ENCODE results near the gene CCDC88A.

Gene CCDC88A

GRCh38 chr2:55327470-55328230, 92.0 kb downstream of the CCDC88A start:
- H3K27ac ChIP-seq = no peak overlapping the region
- TF ChIP-seq, protein P1, sequence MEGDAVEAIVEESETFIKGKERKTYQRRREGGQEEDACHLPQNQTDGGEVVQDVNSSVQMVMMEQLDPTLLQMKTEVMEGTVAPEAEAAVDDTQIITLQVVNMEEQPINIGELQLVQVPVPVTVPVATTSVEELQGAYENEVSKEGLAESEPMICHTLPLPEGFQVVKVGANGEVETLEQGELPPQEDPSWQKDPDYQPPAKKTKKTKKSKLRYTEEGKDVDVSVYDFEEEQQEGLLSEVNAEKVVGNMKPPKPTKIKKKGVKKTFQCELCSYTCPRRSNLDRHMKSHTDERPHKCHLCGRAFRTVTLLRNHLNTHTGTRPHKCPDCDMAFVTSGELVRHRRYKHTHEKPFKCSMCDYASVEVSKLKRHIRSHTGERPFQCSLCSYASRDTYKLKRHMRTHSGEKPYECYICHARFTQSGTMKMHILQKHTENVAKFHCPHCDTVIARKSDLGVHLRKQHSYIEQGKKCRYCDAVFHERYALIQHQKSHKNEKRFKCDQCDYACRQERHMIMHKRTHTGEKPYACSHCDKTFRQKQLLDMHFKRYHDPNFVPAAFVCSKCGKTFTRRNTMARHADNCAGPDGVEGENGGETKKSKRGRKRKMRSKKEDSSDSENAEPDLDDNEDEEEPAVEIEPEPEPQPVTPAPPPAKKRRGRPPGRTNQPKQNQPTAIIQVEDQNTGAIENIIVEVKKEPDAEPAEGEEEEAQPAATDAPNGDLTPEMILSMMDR (conservative IDR thresholded peaks at IDR 0.05) = no peak
- no peak for TF ChIP-seq ZFX (IDR thresholded peaks at IDR 0.05)

DNA sequence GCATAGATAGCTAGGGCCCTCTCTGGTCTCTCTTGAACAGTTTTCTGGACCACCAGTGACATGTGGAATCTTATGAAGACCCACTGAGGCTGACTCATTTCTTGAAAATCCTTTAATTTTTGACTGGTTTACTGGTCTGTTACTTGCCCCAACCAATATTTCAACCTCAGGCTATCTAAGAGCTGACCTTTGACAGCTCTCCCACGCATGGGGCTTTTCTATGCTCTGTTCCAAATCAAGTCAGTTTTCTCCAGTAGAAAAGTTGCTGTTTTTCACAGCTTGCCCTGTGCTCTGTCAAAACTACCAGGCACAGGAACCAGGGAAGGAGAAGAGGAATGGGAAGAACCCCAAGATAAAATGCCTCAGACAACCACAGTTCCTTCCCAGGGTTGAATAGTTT, 104.7 kb downstream of the CCDC88A start:
- no peak for TF ChIP-seq ZFX (IDR thresholded peaks at IDR 0.05)
- TF ChIP-seq, protein P1 (conservative IDR thresholded peaks at IDR 0.05) = no peak
- no peak overlapping the region for H3K27ac ChIP-seq

DNA sequence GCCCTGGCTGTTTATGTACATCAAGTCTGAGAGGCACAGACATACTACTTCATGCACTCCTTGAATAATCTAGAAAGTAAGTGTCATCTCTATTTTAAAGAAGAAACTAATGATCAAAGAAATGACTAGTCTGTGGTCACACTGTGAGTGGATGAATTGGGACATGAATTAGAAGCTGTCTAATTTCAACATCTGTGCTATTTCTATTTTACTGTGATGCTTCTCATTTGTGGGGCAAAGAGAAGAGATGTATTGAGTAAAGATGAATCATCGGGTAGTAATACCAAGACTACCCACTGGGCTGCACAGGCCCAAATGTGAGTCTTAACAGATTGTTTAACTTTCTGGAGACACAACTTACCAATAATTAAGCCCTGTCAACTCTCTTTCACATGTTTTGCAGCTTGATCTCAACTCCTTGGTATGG, 108.2 kb downstream of the CCDC88A start:
- TF ChIP-seq, protein P1 (conservative IDR thresholded peaks at IDR 0.05) = no peak
- no peak for TF ChIP-seq ZFX (IDR thresholded peaks at IDR 0.05)
- no peak overlapping the region for H3K27ac ChIP-seq

DNA sequence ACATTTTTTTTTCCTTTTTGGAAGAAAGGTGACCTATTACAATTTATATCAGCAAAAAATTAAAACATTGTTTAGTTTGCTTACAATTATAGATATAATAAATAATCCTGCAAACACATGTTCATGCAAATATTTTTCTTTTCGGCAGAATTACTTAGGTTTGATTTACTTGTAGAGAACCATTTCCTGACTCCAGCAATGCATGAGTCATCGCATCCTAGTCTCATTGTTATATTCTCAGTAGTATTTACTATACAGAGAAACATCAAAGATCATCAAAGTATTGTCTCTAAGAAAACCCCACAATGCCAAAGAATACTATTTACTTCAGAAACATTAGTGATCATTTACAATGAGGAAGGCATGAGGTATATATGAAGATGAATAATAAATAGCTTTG, 110.2 kb downstream of the CCDC88A start:
- H3K27ac ChIP-seq = no peak overlapping the region
- TF ChIP-seq, protein P1 (conservative IDR thresholded peaks at IDR 0.05) = no peak
- TF ChIP-seq ZFX (IDR thresholded peaks at IDR 0.05) = no peak

DNA sequence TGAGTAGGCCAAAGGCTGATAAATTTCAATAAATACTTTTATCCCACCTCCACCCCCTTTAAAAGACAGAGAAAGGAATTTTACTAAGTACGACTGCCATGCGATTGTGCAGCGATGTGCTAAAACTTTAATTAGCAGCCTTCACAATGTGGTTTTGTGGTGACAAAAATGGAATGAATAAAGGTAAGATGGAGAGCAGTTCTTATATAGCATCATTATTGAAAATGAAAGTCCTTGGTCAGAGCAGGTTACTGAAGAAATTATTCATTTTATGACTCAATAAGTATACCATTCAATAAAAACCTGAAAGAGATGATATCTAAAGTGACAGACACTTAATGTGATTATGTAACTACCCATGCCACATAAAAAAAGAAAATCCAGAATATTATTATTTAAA, 117.4 kb downstream of the CCDC88A start:
- no peak overlapping the region for H3K27ac ChIP-seq
- TF ChIP-seq, protein P1 (conservative IDR thresholded peaks at IDR 0.05) = no peak
- no peak for TF ChIP-seq ZFX (IDR thresholded peaks at IDR 0.05)

- H3K27ac ChIP-seq = no peak overlapping the region
- TF ChIP-seq, protein P1 (conservative IDR thresholded peaks at IDR 0.05) = no peak
- no peak for TF ChIP-seq ZFX (IDR thresholded peaks at IDR 0.05)
Measured at GRCh38 chr2:55301277-55301676, 118.4 kb downstream of the CCDC88A start.

GRCh38 chr2:55296393-55296792, 123.3 kb downstream of the CCDC88A start:
- no peak for TF ChIP-seq ZFX (IDR thresholded peaks at IDR 0.05)
- TF ChIP-seq, protein P1 (conservative IDR thresholded peaks at IDR 0.05) = no peak
- H3K27ac ChIP-seq = no peak overlapping the region
